Endothelial cell of umbilical vein (primary cell): ENCODE data around the gene H1-8. TPM values are rescaled to one million over a fixed set of nuclear protein-coding genes. Genes with fewer than 3 reads are reported as not detected.

ENCODE experiments used
- BruUV-seq: library from RNA; stranded (reverse); fragments of 400-500 nt; replicated peaks from 2 replicates; lab custom pipeline; 2021; lab: Mats Ljungman, UMichigan
- CTCF ChIA-PET: fragments of 300-600, 350-600 bp; sonication (Branson Sonifier 250); formaldehyde crosslinking; loops from one replicate; lab custom pipeline; 2021; ENCODE audit warnings: antibody characterized with exemption, inconsistent platforms; lab: Charles Lee
- POLR2A ChIA-PET: fragments of 300-600, 350-600 bp; sonication (Branson Sonifier 250); formaldehyde crosslinking; loops from one replicate; lab custom pipeline; 2021; ENCODE audit warnings: antibody characterized with exemption, inconsistent platforms; lab: Charles Lee
- DNase-seq: peaks from one replicate; pipeline ENCODE4 v3.0.0-alpha.2; 2011; ENCODE audit warnings: low read depth, low spot score
- FAIRE-seq: peaks from 2 replicates; lab custom pipeline; 2011; peaks lifted over from hg19 to GRCh38; lab: Jason Lieb, UNC
- H2AFZ ChIP-seq: 2 replicates; pipeline ENCODE4 v1.6.0; 2012; ENCODE audit warnings: low read depth, low read length, control low read depth, inconsistent platforms
- H3K27ac ChIP-seq: 2 replicates; pipeline ENCODE4 v1.5.1; 2011; ENCODE audit warnings: low read depth, mild to moderate bottlenecking, control low read depth, low read length, moderate library complexity; ENCODE audit not compliant: insufficient read depth
- H3K27me3 ChIP-seq, 2 experiments: 2 replicates each; pipeline versions ENCODE4 v1.6.0 to v1.6.1; 2011; ENCODE audit warnings: low read length in 2 of 2, mixed read lengths in 1 of 2; ENCODE audit not compliant: control insufficient read depth in 2 of 2, insufficient read depth in 2 of 2
- H3K36me3 ChIP-seq, 2 experiments: 2 replicates in 1 of 2; 3 replicates in 1 of 2; pipeline ENCODE4 v1.5.1; 2011; ENCODE audit warnings: low read length in 2 of 2, mild to moderate bottlenecking in 1 of 2, moderate library complexity in 1 of 2; ENCODE audit not compliant: control insufficient read depth in 2 of 2, insufficient read depth in 2 of 2; ENCODE audit errors: extremely low read depth in 1 of 2
- H3K4me1 ChIP-seq: 3 replicates; pipeline ENCODE4 v1.5.1; 2011; ENCODE audit warnings: mild to moderate bottlenecking, low read length; ENCODE audit not compliant: control insufficient read depth, insufficient read depth; ENCODE audit errors: extremely low read depth
- H3K4me2 ChIP-seq: 2 replicates; pipeline ENCODE4 v1.6.1; 2011; ENCODE audit warnings: low read length, control low read depth, mixed read lengths; ENCODE audit not compliant: insufficient read depth
- H3K4me3 ChIP-seq, 3 experiments: fragments of 200-600 bp in 1 of 3; sonication (generic), shearing (Covaris generic) in 1 of 3; replicated peaks in 1 of 3; 2 replicates each; pipeline ENCODE4 v1.5.1; 2011 to 2016; ENCODE audit warnings: control low read depth in 3 of 3, low read length in 3 of 3, mild to moderate bottlenecking in 2 of 3, inconsistent platforms in 1 of 3, low read depth in 1 of 3, moderate library complexity in 1 of 3; ENCODE audit not compliant: insufficient read depth in 1 of 3
- H3K79me2 ChIP-seq: 2 replicates; pipeline ENCODE4 v1.6.0; 2012; ENCODE audit warnings: low read length, inconsistent platforms; ENCODE audit not compliant: control insufficient read depth, insufficient read depth
- H3K9ac ChIP-seq: replicated peaks from 2 replicates; pipeline ENCODE3; 2011; ENCODE audit warnings: low read length, control low read depth; ENCODE audit not compliant: insufficient read depth; ENCODE audit errors: extremely low read depth
- H3K9me1 ChIP-seq: replicated peaks from 3 replicates; pipeline ENCODE4 v1.6.0; 2011; ENCODE audit warnings: mild to moderate bottlenecking, low read length; ENCODE audit not compliant: control insufficient read depth, insufficient read depth; ENCODE audit errors: extremely low read depth
- H3K9me3 ChIP-seq: replicated peaks from 2 replicates; pipeline ENCODE4 v1.5.1; 2012; ENCODE audit warnings: low read length, inconsistent platforms; ENCODE audit not compliant: control insufficient read depth, insufficient read depth
- H4K20me1 ChIP-seq: replicated peaks from 2 replicates; pipeline ENCODE3; 2011; ENCODE audit warnings: mild to moderate bottlenecking, low read length; ENCODE audit not compliant: control insufficient read depth, insufficient read depth; ENCODE audit errors: extremely low read depth
- CTCF ChIP-seq, 2 donors: IDR thresholded peaks; 1 replicate in 1 of 2; 2 replicates in 1 of 2; pipeline ENCODE4 v1.5.1; 2011; ENCODE audit warnings: low read length in 2 of 2, mild to moderate bottlenecking in 2 of 2, moderate library complexity in 2 of 2, control low read depth in 1 of 2, inconsistent platforms in 1 of 2, low read depth in 1 of 2; ENCODE audit not compliant: insufficient read depth in 1 of 2; ENCODE audit errors: extremely low read depth in 1 of 2
- EZH2 ChIP-seq: IDR thresholded peaks from 2 replicates; pipeline ENCODE4 v1.6.1; 2012; ENCODE audit warnings: borderline replicate concordance, low read depth, mild to moderate bottlenecking, moderate library complexity, low read length, inconsistent platforms; ENCODE audit not compliant: severe bottlenecking
- FOS ChIP-seq: IDR thresholded peaks from 2 replicates; pipeline ENCODE4 v1.6.1; 2011; ENCODE audit warnings: mild to moderate bottlenecking, low read length, moderate library complexity, borderline replicate concordance; ENCODE audit not compliant: insufficient read depth
- GATA2 ChIP-seq: IDR thresholded peaks from 2 replicates; pipeline ENCODE4 v1.7.0; 2011; ENCODE audit warnings: low read depth, mild to moderate bottlenecking, moderate library complexity, mixed read lengths, low read length; ENCODE audit not compliant: insufficient read length, insufficient read depth
- JUN ChIP-seq: IDR thresholded peaks from 2 replicates; pipeline ENCODE4 v1.6.1; 2011; ENCODE audit warnings: borderline replicate concordance, low read depth; ENCODE audit not compliant: insufficient read length, insufficient read depth
- MYC ChIP-seq: IDR thresholded peaks from one replicate; pipeline ENCODE4 v1.6.1; 2011; ENCODE audit warnings: mild to moderate bottlenecking, low read depth, low read length
- POLR2A ChIP-seq: IDR thresholded peaks from 2 replicates; pipeline ENCODE4 v1.6.1; 2012; ENCODE audit warnings: low read depth, mild to moderate bottlenecking, control low read depth, low read length
- POLR2AphosphoS5 ChIP-seq: IDR thresholded peaks from 2 replicates; pipeline ENCODE4 v1.6.1; 2012; ENCODE audit warnings: low read depth, mild to moderate bottlenecking, control low read depth, low read length, moderate library complexity; ENCODE audit not compliant: insufficient read depth
- dilution Hi-C: fragments of 300-500 bp; cut with MboI; formaldehyde crosslinking; loops from one replicate; pipeline ENCODE4 v1.15.0; 2019; ENCODE audit warnings: low sequenced_read_pairs; ENCODE audit not compliant: extremely low pct_ligation_motif_present
- intact Hi-C: fragments of 100-400 bp; cut with micrococcal nuclease; formaldehyde crosslinking; loops from one replicate; pipeline ENCODE4 v1.10.0; 2022
- polyA plus RNA-seq, 4 experiments: library from polyadenylated mRNA; depleted of rRNA in 3 of 4; stranded (reverse) in 3 of 4; unstranded in 1 of 4; fragments of >200 nt; gene quantifications; 2 replicates each; pipeline versions ENCODE4 v1.2.1 to v1.2.3, GENCODE V29; 2011 to 2012; ENCODE audit warnings: missing spikeins in 1 of 4
- total RNA-seq: library from RNA; stranded (reverse); gene quantifications from 2 replicates; pipeline ENCODE4 v1.2.3, GENCODE V29; 2021
- TF ChIP-seq, protein P1 (sequence below): IDR thresholded peaks from 2 replicates; pipeline ENCODE4 v1.6.1; 2011; ENCODE audit not compliant: insufficient read depth, insufficient read length

Gene H1-8
- total and polyA plus RNA-seq, 2 donors (not counting 3 experiments of a cell fraction or from before 2014, with no cell fraction given) = not detected

- intact Hi-C loops = no loop called here
- FAIRE-seq = no peak
- Histone ChIP-seq H3K27ac (no peak overlapping the region), H3K4me3 (no peak overlapping the region), H2AFZ (no peak overlapping the region), H4K20me1 (no peaks in the 10 kb centered on the region), H3K79me2 (no peaks in the 10 kb centered on the region), H3K27me3 (no peaks in the 10 kb centered on the region), H3K36me3 (no peaks in the 10 kb centered on the region), H3K4me1 (no peaks in the 10 kb centered on the region), H3K9me3 (no peaks in the 10 kb centered on the region), H3K9ac (no peak overlapping the region), H3K4me2 (no peak overlapping the region), H3K9me1 (no peaks in the 10 kb centered on the region)
- dilution Hi-C loops = no loop called here
- ChIA-PET CTCF (interaction anchor here (1.4 kb wide), 2 partner anchors 19 to 32 kb away, joined by 3 read pairs; no protein-coding TSS in a partner anchor), POLR2A (no interaction called here)
- BruUV-seq = no TSS peak
- no peak for TF ChIP-seq GATA2
- TF ChIP-seq FOS = no peak
- TF ChIP-seq POLR2A = no peak
- no peak for TF ChIP-seq CTCF (IDR thresholded peaks at IDR 0.05; ENCODE audit: extremely low read depth in 1 of 2, insufficient read depth in 1 of 2, low read depth in 1 of 2, low read length in 2 of 2)
- TF ChIP-seq MYC = no peak
- no peak for TF ChIP-seq EZH2
- TF ChIP-seq JUN = no peak
- TF ChIP-seq POLR2AphosphoS5 = no peak
- TF ChIP-seq, protein P1, sequence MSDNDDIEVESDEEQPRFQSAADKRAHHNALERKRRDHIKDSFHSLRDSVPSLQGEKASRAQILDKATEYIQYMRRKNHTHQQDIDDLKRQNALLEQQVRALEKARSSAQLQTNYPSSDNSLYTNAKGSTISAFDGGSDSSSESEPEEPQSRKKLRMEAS = no peak
- DNase-seq = no peak
These were observed 6.7 kb upstream of the H1-8 start for GRCh38 chr3:129536374-129536667.
